ENCODE data around the gene ARHGAP6. TPM values are rescaled to one million over a fixed set of nuclear protein-coding genes. Genes with fewer than 3 reads are reported as not detected.

The ARHGAP6 gene
- polyA plus RNA-seq, 2 of the 4 experiments (the other 2 are of a cell fraction): 0.04 TPM; not detected in 1

DNA sequence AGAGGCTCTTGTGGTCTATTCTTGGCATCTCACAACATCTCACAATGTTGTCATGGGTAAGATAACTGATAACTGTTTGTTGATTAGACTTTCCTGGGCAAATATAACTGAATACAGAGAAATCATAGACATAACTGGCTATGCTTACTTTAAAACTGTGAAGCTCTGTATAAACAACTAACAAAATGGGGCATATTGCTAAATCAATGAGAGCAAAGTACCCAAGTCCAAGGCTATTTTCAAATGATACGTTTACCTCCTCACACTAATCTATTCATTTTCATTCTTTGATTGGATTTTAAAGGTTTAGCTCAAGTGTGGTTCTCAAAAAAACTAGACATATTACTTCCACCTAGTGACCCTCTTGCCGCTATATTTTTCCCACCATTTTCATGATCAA lies 333.9 kb downstream of the ARHGAP6 start:
- 41% methylated on average over 2 of the region's 2 CpGs for WGBS (ENCODE audit: missing lambda C conversion rate)
- CTCF ChIA-PET: no interaction called here
- DNase-seq (ENCODE audit: low read depth in 1 of 2, low spot score in 1 of 2): no peak
- POLR2A ChIA-PET: no interaction called here
- H3K9me3 ChIP-seq: no peaks in the 10 kb centered on the region
- no peak overlapping the region for H3K4me3 ChIP-seq
- H3K4me2 ChIP-seq: no peak overlapping the region
- ATAC-seq: no peak
- no peak for TF ChIP-seq HOXB13 (CRISPR knock-in tag; IDR thresholded peaks at IDR 0.05; ENCODE audit: low read depth)
- no peak for TF ChIP-seq RARB (CRISPR knock-in tag; IDR thresholded peaks at IDR 0.05)
- no peak for TF ChIP-seq CBX8 (IDR thresholded peaks at IDR 0.05)
- TF ChIP-seq ZFP36 (IDR thresholded peaks at IDR 0.05; ENCODE audit: borderline replicate concordance, partially characterized antibody): no peak
- no peak for TF ChIP-seq E2F6 (IDR thresholded peaks at IDR 0.05; ENCODE audit: borderline replicate concordance, low read depth)
- TF ChIP-seq FOSB (CRISPR knock-in tag; IDR thresholded peaks at IDR 0.05): no peak
- no peak for TF ChIP-seq CHD4 (IDR thresholded peaks at IDR 0.05; ENCODE audit: borderline replicate concordance)
- no peak for TF ChIP-seq CTCF (IDR thresholded peaks at IDR 0.05)
- no peak for TF ChIP-seq ATOH8 (CRISPR knock-in tag; IDR thresholded peaks at IDR 0.05; ENCODE audit: low read depth)
- no peak for TF ChIP-seq HOXB5 (CRISPR knock-in tag; IDR thresholded peaks at IDR 0.05)
- TF ChIP-seq, protein P1, sequence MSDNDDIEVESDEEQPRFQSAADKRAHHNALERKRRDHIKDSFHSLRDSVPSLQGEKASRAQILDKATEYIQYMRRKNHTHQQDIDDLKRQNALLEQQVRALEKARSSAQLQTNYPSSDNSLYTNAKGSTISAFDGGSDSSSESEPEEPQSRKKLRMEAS (IDR thresholded peaks at IDR 0.05): no peak
- no peak for TF ChIP-seq POLR2AphosphoS2 (conservative IDR thresholded peaks at IDR 0.05; ENCODE audit: low read length)
- no peak for TF ChIP-seq PHF8 (IDR thresholded peaks at IDR 0.05; ENCODE audit: borderline replicate concordance, low read depth)
- no peak for TF ChIP-seq JUNB (IDR thresholded peaks at IDR 0.05)
- no peak overlapping the region for H3K27ac ChIP-seq
- no peak for FAIRE-seq
- H3K4me1 ChIP-seq: no peaks in the 10 kb centered on the region

DNA sequence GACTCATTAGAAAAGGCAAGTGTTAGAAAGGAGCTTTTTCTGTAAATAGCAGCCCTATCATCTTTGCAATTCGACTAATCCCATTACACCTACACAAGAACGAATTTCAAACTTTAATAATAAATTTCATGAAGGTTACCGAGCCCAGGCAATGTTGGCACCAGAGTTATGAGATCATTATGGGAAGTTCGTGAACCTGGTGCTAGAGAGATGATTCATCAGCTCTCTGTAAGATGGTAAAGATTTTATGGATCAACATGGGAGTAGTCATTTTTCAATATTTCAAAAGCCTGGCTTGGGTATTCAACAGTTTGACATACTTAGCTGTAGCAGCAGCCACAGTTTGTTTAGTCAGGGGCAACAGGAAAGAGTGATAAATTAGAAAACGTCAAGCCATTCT lies 336.7 kb downstream of the ARHGAP6 start:
- Histone ChIP-seq H3K9me3 (no peaks in the 10 kb centered on the region), H3K4me3 (no peak overlapping the region), H3K4me2 (no peak overlapping the region), H3K4me1 (no peaks in the 10 kb centered on the region), H3K27ac (no peak overlapping the region)
- no peak for ATAC-seq
- no peak for TF ChIP-seq EHF (CRISPR knock-in tag; IDR thresholded peaks at IDR 0.05)
- no peak for TF ChIP-seq NFE2L2 (conservative IDR thresholded peaks at IDR 0.05; ENCODE audit: low read length)
- DNase-seq (ENCODE audit: low read depth in 1 of 2, low spot score in 1 of 2): no peak
- 2% methylated on average over 5 of the region's 5 CpGs for WGBS (ENCODE audit: missing lambda C conversion rate)
- CTCF ChIA-PET: no interaction called here
- POLR2A ChIA-PET: no interaction called here
- FAIRE-seq: peak; percentile 49

GRCh38 chrX:11328134-11328533 lies 337.6 kb downstream of the ARHGAP6 start:
- no peak for FAIRE-seq
- Histone ChIP-seq H3K4me3 (no peak overlapping the region), H3K9me3 (no peaks in the 10 kb centered on the region), H3K27ac (no peak overlapping the region), H3K4me2 (no peak overlapping the region), H3K4me1 (no peaks in the 10 kb centered on the region)
- TF ChIP-seq, protein P2, sequence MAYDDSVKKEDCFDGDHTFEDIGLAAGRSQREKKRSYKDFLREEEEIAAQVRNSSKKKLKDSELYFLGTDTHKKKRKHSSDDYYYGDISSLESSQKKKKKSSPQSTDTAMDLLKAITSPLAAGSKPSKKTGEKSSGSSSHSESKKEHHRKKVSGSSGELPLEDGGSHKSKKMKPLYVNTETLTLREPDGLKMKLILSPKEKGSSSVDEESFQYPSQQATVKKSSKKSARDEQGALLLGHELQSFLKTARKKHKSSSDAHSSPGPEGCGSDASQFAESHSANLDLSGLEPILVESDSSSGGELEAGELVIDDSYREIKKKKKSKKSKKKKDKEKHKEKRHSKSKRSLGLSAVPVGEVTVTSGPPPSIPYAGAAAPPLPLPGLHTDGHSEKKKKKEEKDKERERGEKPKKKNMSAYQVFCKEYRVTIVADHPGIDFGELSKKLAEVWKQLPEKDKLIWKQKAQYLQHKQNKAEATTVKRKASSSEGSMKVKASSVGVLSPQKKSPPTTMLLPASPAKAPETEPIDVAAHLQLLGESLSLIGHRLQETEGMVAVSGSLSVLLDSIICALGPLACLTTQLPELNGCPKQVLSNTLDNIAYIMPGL (CRISPR knock-in tag; IDR thresholded peaks at IDR 0.05; ENCODE audit: borderline replicate concordance): no peak
- no peak for TF ChIP-seq CBX2 (IDR thresholded peaks at IDR 0.05; ENCODE audit: borderline replicate concordance, low read depth)
- ChIA-PET CTCF (no interaction called here), POLR2A (no interaction called here)
- no peak for ATAC-seq
- DNase-seq (ENCODE audit: low read depth in 1 of 2, low spot score in 1 of 2): no peak
- WGBS (ENCODE audit: missing lambda C conversion rate): 12% methylated on average over 3 of the region's 3 CpGs

Data from A549 (cell line).